ENCODE results near the gene SLC8A1.

Gene SLC8A1

DNA sequence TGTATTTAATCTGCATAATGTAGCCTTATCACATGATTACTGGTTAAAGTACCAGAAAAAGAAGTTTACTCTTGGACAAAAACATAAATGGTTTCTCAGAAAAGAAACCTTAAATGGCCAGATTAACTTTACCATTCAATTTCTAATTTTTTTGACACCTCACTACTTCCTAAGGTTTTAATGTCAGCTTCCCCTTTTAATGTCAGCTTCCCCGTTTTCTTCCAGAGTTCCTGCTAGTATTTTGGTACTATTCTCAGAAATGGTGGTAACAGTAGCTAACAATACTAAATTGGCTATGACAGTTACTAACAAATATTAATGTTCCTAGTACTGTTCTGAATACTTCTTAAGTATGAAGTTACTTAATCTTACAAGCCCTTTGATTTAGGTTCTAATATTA is 22.4 kb upstream of the SLC8A1 start:
- DNase-seq (ENCODE audit: insufficient read length, low spot score) = no peak
- no peak for TF ChIP-seq CTCF (IDR thresholded peaks at IDR 0.05; ENCODE audit: insufficient read depth, missing control alignments)
- FAIRE-seq = peak; percentile 56

DNA sequence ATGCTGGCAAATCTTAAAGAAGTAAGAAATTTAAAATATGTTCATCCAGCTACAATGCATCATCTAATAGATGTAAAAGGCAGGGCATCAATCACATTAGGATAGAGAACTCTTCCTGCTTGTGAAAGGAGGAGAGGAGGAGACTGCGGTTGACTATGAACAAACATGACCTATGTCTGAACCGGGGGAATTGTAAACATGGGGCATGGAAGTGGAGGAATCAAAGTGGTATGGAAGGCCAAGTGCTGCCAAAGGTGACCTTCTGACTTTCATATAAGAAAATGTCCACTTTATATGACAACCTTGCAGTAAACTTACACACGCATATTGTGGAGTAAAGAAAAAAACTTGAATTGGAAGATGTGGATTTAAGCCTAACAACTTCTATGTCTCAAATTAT is 20.0 kb upstream of the SLC8A1 start:
- no peak for DNase-seq (ENCODE audit: insufficient read length, low spot score)
- FAIRE-seq = no peak
- no peak for TF ChIP-seq CTCF (IDR thresholded peaks at IDR 0.05; ENCODE audit: insufficient read depth, missing control alignments)

GRCh38 chr2:40470822-40471813 is 19.2 kb upstream of the SLC8A1 start:
- DNase-seq (ENCODE audit: insufficient read length, low spot score) = no peak
- TF ChIP-seq CTCF (IDR thresholded peaks at IDR 0.05; ENCODE audit: insufficient read depth, missing control alignments) = no peak
- FAIRE-seq = peak; percentile 35

DNA sequence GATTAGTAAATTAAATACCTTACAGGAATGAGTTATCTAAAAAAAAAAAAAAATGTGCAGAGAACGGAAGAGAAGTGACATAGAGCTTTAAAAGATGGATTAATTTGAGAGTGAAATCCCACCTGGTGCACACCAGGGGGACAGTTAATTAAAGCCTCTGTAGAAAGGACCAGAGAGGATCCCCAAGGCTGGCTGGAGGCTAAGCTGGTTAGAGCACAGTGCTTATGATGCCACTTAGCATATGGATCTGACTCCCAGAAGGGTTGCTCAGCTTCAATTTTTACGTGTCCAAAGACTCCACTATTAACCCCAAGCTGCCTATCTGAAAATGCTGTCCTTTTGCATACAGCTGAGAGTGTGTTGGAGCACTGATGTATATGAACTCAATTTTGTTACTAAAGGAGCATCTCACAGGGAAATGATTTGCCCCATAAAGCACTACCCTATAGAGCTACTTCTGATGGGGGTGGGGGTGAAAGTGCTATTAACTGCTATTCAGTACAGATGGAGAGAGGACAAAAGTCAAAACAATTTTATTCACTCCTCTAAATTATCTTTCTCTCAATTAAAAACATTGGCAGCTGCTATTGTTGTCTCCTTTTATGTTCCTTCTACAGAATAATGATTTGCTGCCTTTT is 15.2 kb upstream of the SLC8A1 start:
- DNase-seq (ENCODE audit: insufficient read length, low spot score) = no peak
- peak; percentile 89 for FAIRE-seq

GRCh38 chr2:40466332-40466906 is 14.5 kb upstream of the SLC8A1 start:
- TF ChIP-seq CTCF (IDR thresholded peaks at IDR 0.05; ENCODE audit: insufficient read depth, missing control alignments) = no peak
- DNase-seq (ENCODE audit: insufficient read length, low spot score) (no peak), FAIRE-seq (peak; percentile 88)

More for the DNA sequence above, 15.2 kb upstream of the SLC8A1 start:
- no peak for TF ChIP-seq CTCF (IDR thresholded peaks at IDR 0.05; ENCODE audit: insufficient read depth, missing control alignments)

- TF ChIP-seq CTCF (IDR thresholded peaks at IDR 0.05; ENCODE audit: insufficient read depth, missing control alignments) = no peak
- DNase-seq (ENCODE audit: insufficient read length, low spot score) (no peak), FAIRE-seq (no peak)
Measured at GRCh38 chr2:40463112-40463511, 11.2 kb upstream of the SLC8A1 start.
